Testis (tissue), 2 donors: Measurements from ENCODE around the gene SLC2A9.

Experiments
- POLR2A ChIP-seq: fragments of 450-650 bp; IDR thresholded peaks from one replicate; pipeline ENCODE4 v1.6.1; 2017; ENCODE audit warnings: antibody characterized with exemption, mild to moderate bottlenecking, moderate library complexity
- TF ChIP-seq, protein P1 (sequence below), 3 experiments: fragments of 450-650 bp in 2 of 3; fragments of 200-600 bp in 1 of 3; sonication (generic) in 1 of 3; IDR thresholded peaks; one replicate each; pipeline ENCODE4 v1.5.1; 2016 to 2019; ENCODE audit warnings: antibody characterized with exemption in 3 of 3, mild to moderate bottlenecking in 2 of 3, moderate library complexity in 1 of 3

DNA sequence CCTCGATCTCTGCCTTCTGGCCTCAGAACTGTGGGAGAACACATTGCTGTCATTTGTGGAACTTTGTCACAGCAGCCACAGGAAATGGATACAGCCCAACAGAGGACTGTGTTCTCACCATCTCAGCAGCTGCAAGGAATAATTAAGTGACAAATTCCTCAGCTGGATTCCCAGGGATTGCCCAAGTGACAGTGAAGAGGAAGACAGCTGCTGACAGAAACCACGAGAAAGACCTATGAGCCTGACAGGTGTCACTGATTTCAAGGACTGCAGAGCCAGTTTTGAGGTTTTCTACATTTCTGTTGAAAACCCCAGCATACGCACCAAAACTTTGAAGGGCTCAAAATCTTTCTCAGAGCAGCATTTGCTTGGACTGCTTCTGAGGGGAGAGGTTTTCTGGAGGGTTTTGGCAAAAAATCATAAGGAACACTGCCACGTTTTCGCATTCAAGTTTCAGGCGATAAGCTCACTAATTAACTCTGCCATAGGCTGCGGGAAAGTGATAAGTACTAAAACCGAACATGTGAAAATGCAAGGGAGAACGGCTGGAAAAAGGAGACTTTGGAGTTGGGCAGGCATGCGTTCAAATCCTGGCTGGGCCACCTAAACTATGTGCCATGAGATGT lies 151.0 kb downstream of the SLC2A9 start:
- TF ChIP-seq, protein P1, sequence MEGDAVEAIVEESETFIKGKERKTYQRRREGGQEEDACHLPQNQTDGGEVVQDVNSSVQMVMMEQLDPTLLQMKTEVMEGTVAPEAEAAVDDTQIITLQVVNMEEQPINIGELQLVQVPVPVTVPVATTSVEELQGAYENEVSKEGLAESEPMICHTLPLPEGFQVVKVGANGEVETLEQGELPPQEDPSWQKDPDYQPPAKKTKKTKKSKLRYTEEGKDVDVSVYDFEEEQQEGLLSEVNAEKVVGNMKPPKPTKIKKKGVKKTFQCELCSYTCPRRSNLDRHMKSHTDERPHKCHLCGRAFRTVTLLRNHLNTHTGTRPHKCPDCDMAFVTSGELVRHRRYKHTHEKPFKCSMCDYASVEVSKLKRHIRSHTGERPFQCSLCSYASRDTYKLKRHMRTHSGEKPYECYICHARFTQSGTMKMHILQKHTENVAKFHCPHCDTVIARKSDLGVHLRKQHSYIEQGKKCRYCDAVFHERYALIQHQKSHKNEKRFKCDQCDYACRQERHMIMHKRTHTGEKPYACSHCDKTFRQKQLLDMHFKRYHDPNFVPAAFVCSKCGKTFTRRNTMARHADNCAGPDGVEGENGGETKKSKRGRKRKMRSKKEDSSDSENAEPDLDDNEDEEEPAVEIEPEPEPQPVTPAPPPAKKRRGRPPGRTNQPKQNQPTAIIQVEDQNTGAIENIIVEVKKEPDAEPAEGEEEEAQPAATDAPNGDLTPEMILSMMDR (IDR thresholded peaks at IDR 0.05), result no peak
- no peak for TF ChIP-seq POLR2A
